Chondrocyte (in vitro differentiated cells): ENCODE results near the gene LARP1B. TPM values are rescaled to one million over a fixed set of nuclear protein-coding genes. Genes with fewer than 3 reads are reported as not detected.
A peak's percentile ranks its signal among the peaks of the same experiment; 100 is the strongest.
"Not testable (repeated sequence)": the region's sequence is repeated elsewhere in the genome, so short reads cannot be mapped to it uniquely, and the experiment has no call there.

Experiments
- DNase-seq: peaks from one replicate; pipeline ENCODE4 v3.0.0; 2021; ENCODE audit warnings: mixed read lengths, low spot score
- H3K27ac Mint-ChIP-seq: one replicate; pipeline ENCODE4 v1.8.0; 2021; ENCODE audit warnings: mild to moderate bottlenecking, moderate library complexity, mixed read lengths; ENCODE audit not compliant: unreplicated experiment
- H3K27me3 Mint-ChIP-seq: 2 replicates; pipeline ENCODE4 v1.8.0; 2021; ENCODE audit warnings: low read depth, mixed read lengths
- H3K36me3 Mint-ChIP-seq: 2 replicates; pipeline ENCODE4 v1.8.0; 2021; ENCODE audit warnings: low read depth, mixed read lengths
- H3K4me1 Mint-ChIP-seq: 2 replicates; pipeline ENCODE4 v1.8.0; 2021; ENCODE audit warnings: low read depth, mild to moderate bottlenecking, mixed read lengths
- H3K4me3 Mint-ChIP-seq: one replicate; pipeline ENCODE4 v1.8.0; 2021; ENCODE audit warnings: mild to moderate bottlenecking, moderate library complexity, mixed read lengths; ENCODE audit not compliant: unreplicated experiment
- H3K9me3 Mint-ChIP-seq: 2 replicates; pipeline ENCODE4 v1.8.0; 2021; ENCODE audit warnings: low read depth, mixed read lengths
- total RNA-seq: library from RNA; stranded (reverse); gene quantifications from 3 replicates; pipeline ENCODE4 v1.2.1, GENCODE V29; 2021
- TF ChIP-seq, protein P1 (sequence below): fragments of 200-600 bp; sonication (generic); IDR thresholded peaks from 2 replicates; pipeline ENCODE4 v1.5.0; 2021; ENCODE audit warnings: antibody characterized with exemption, mild to moderate bottlenecking, moderate library complexity

LARP1B gene
- total RNA-seq, 1 donor from 2014 or later = 21.9 TPM

- Mint-ChIP-seq H3K27ac (no peak overlapping the region), H3K4me1 (peaks cover 17% of the 10 kb centered on the region), H3K36me3 (peaks cover 10% of the 10 kb centered on the region), H3K27me3 (no peaks in the 10 kb centered on the region), H3K9me3 (no peaks in the 10 kb centered on the region), H3K4me3 (no peak overlapping the region)
- TF ChIP-seq, protein P1, sequence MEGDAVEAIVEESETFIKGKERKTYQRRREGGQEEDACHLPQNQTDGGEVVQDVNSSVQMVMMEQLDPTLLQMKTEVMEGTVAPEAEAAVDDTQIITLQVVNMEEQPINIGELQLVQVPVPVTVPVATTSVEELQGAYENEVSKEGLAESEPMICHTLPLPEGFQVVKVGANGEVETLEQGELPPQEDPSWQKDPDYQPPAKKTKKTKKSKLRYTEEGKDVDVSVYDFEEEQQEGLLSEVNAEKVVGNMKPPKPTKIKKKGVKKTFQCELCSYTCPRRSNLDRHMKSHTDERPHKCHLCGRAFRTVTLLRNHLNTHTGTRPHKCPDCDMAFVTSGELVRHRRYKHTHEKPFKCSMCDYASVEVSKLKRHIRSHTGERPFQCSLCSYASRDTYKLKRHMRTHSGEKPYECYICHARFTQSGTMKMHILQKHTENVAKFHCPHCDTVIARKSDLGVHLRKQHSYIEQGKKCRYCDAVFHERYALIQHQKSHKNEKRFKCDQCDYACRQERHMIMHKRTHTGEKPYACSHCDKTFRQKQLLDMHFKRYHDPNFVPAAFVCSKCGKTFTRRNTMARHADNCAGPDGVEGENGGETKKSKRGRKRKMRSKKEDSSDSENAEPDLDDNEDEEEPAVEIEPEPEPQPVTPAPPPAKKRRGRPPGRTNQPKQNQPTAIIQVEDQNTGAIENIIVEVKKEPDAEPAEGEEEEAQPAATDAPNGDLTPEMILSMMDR = no peak
- DNase-seq = no peak
These were observed 94.2 kb downstream of the LARP1B start for GRCh38 chr4:128155231-128155855.

- DNase-seq = no peak
These were observed 94.9 kb downstream of the LARP1B start for GRCh38 chr4:128155874-128156456.

GRCh38 chr4:128156472-128156871 is 95.4 kb downstream of the LARP1B start:
- H3K4me3 Mint-ChIP-seq, DNase-seq, H3K27me3 Mint-ChIP-seq, H3K9me3 Mint-ChIP-seq, H3K27ac Mint-ChIP-seq: not testable (repeated sequence)
- H3K4me1 Mint-ChIP-seq = peaks cover 17% of the 10 kb centered on the region
- peaks cover 10% of the 10 kb centered on the region for H3K36me3 Mint-ChIP-seq

More at GRCh38 chr4:128155874-128156456, 94.9 kb downstream of the LARP1B start:
- H3K4me3 Mint-ChIP-seq = no peak overlapping the region
- peaks cover 17% of the 10 kb centered on the region for H3K4me1 Mint-ChIP-seq
- H3K9me3 Mint-ChIP-seq = no peaks in the 10 kb centered on the region
- H3K27ac Mint-ChIP-seq = no peak overlapping the region
- TF ChIP-seq, protein P1 = no peak
- H3K27me3 Mint-ChIP-seq = no peaks in the 10 kb centered on the region
- H3K36me3 Mint-ChIP-seq = peaks cover 10% of the 10 kb centered on the region

DNA sequence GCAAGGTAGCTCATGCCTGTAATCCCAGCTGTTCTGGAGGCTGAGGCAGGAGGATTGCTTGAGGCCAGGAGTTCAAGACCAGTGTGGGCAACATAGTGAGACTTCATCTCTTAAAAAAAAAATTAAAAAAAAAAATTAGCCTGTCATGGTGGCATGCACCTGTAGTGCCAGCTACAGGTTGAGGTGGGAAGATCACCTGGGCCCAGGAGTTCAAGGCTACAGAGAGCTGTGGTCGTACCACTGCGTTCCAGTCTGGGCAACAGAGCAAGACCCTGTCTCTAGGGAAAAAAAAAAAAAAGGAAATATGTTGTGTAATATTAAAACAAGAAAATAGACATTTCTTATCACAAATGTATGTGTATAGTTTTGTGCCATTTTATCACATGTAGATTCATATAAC is 97.8 kb downstream of the LARP1B start:
- Mint-ChIP-seq H3K36me3 (peaks cover 10% of the 10 kb centered on the region), H3K9me3 (no peaks in the 10 kb centered on the region), H3K27ac (no peak overlapping the region), H3K27me3 (no peaks in the 10 kb centered on the region), H3K4me3 (no peak overlapping the region), H3K4me1 (peaks cover 31% of the 10 kb centered on the region)
- no peak for DNase-seq
- TF ChIP-seq, protein P1 = no peak

DNA sequence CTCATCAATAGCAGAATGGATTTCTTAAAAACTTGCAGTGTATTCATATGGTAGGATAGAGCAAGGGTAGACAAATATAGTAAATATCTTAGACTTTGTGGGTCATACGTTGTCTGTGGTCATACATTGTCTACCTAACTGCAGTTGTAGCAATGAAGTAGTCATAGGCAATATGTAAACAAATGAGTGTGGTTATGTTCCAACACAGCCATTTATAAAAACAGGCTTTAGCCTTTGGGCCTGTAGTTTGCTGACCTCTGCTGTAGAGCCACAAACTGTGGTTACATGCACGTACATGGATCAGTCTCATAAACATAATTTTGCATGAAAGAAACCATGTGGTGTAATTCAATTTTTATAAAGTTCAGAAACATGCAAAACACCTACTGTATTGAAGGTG is 98.9 kb downstream of the LARP1B start:
- no peak overlapping the region for H3K27ac Mint-ChIP-seq
- peaks cover 8% of the 10 kb centered on the region for H3K36me3 Mint-ChIP-seq
- no peaks in the 10 kb centered on the region for H3K9me3 Mint-ChIP-seq
- DNase-seq = no peak
- H3K27me3 Mint-ChIP-seq = no peaks in the 10 kb centered on the region
- H3K4me3 Mint-ChIP-seq = no peak overlapping the region
- H3K4me1 Mint-ChIP-seq = peaks cover 24% of the 10 kb centered on the region
- TF ChIP-seq, protein P1 = peak; percentile 27

GRCh38 chr4:128161138-128161537 is 100.0 kb downstream of the LARP1B start:
- TF ChIP-seq, protein P1 = no peak
- no peaks in the 10 kb centered on the region for H3K27me3 Mint-ChIP-seq
- no peak overlapping the region for H3K4me3 Mint-ChIP-seq
- peaks cover 24% of the 10 kb centered on the region for H3K4me1 Mint-ChIP-seq
- no peaks in the 10 kb centered on the region for H3K9me3 Mint-ChIP-seq
- DNase-seq = no peak
- peaks cover 6% of the 10 kb centered on the region for H3K36me3 Mint-ChIP-seq
- no peak overlapping the region for H3K27ac Mint-ChIP-seq
